ENCODE results near the gene PDCD10.

- no peak for TF ChIP-seq EP300 (IDR thresholded peaks at IDR 0.05; ENCODE audit: borderline replicate concordance)
- TF ChIP-seq CEBPB (IDR thresholded peaks at IDR 0.05): no peak
- TF ChIP-seq RAD21 (IDR thresholded peaks at IDR 0.05; ENCODE audit: low read depth): no peak
- no peak for TF ChIP-seq TEAD4 (IDR thresholded peaks at IDR 0.05)
- no peak for TF ChIP-seq REST (IDR thresholded peaks at IDR 0.05; ENCODE audit: low read depth)
- no peak for TF ChIP-seq CREB1 (IDR thresholded peaks at IDR 0.05; ENCODE audit: low read depth)
- no peak for TF ChIP-seq MAX (IDR thresholded peaks at IDR 0.05)
- TF ChIP-seq USF1 (IDR thresholded peaks at IDR 0.05): no peak
- no peak for TF ChIP-seq FOXM1 (IDR thresholded peaks at IDR 0.05; ENCODE audit: borderline replicate concordance, low read depth)
- no peak for TF ChIP-seq YY1 (IDR thresholded peaks at IDR 0.05; ENCODE audit: low read depth)
- TF ChIP-seq TCF12 (IDR thresholded peaks at IDR 0.05; ENCODE audit: low read depth): no peak
- TF ChIP-seq NFIC (IDR thresholded peaks at IDR 0.05): no peak
Measured at GRCh38 chr3:167742338-167742737, 7.6 kb upstream of the PDCD10 start.
